K562 (cell line): ENCODE measurements around the gene ZDHHC8. TPM values are rescaled to one million over a fixed set of nuclear protein-coding genes. Genes with fewer than 3 reads are reported as not detected.
A peak's percentile ranks its signal among the peaks of the same experiment; 100 is the strongest.

Source experiments
- ATAC-seq: fragments of 200-7000 bp; cut with Tn5 transposase; 3 replicates; pipeline ENCODE4 v1.9.1; 2020; ENCODE audit warnings: moderate library complexity
- BruUV-seq: library from RNA; stranded (reverse); fragments of 400-500 nt; replicated peaks from 2 replicates; lab custom pipeline; 2021; lab: Mats Ljungman, UMichigan
- CTCF ChIA-PET: fragments of 300-600 bp; formaldehyde crosslinking; extraction: SDS; loops from one replicate; lab custom pipeline; 2021; ENCODE audit warnings: low intra/inter-chr PET ratio; lab: Yijun Ruan, JAX
- POLR2A ChIA-PET: fragments of 300-600, 350-650 bp; sonication (Branson Sonifier 250); formaldehyde crosslinking; extraction: SDS; loops from one replicate; lab custom pipeline; 2021; ENCODE audit warnings: antibody characterized with exemption, inconsistent platforms; lab: Yijun Ruan, JAX
- DNase-seq, 4 experiments: peaks; one replicate each; pipeline versions ENCODE4 v3.0.0 to v3.0.0-alpha.2; 2011 to 2018; ENCODE audit warnings: low spot score in 3 of 4, mixed read lengths in 3 of 4; ENCODE audit errors: extremely low read depth in 1 of 4
- FAIRE-seq: peaks from 2 replicates; lab custom pipeline; 2011; peaks lifted over from hg19 to GRCh38; lab: Jason Lieb, UNC
- H2AFZ ChIP-seq: 2 replicates; pipeline ENCODE4 v1.6.0; 2011; ENCODE audit warnings: low read depth, low read length, control low read depth, inconsistent platforms
- H3K27ac ChIP-seq: fragments of 200-600 bp; 3 replicates; pipeline ENCODE4 v1.8.0; 2011; ENCODE audit warnings: low read depth, mild to moderate bottlenecking, control low read depth, inconsistent platforms, low read length, moderate library complexity, mixed read lengths; ENCODE audit errors: extremely low read depth
- H3K27me3 ChIP-seq, 2 experiments: fragments of 300-600 bp in 1 of 2; 2 replicates in 1 of 2; 3 replicates in 1 of 2; pipeline versions ENCODE4 v1.6.0 to v1.8.0; 2011; ENCODE audit warnings: inconsistent platforms in 2 of 2, low read length in 2 of 2, mild to moderate bottlenecking in 1 of 2, mixed read lengths in 1 of 2, moderate library complexity in 1 of 2; ENCODE audit not compliant: control insufficient read depth in 2 of 2, insufficient read depth in 2 of 2
- H3K36me3 ChIP-seq: fragments of 300-600 bp; 3 replicates; pipeline ENCODE4 v1.8.0; 2011; ENCODE audit warnings: mild to moderate bottlenecking, low read length, inconsistent platforms; ENCODE audit not compliant: control insufficient read depth, insufficient read depth
- H3K4me1 ChIP-seq, 2 experiments: fragments of 200-600 bp in 1 of 2; replicated peaks in 1 of 2; 2 replicates in 1 of 2; 3 replicates in 1 of 2; pipeline versions ENCODE4 v1.5.1 to v1.8.0; 2011; ENCODE audit warnings: inconsistent platforms in 2 of 2, low read length in 2 of 2, mild to moderate bottlenecking in 1 of 2, mixed read lengths in 1 of 2, moderate library complexity in 1 of 2; ENCODE audit not compliant: control insufficient read depth in 2 of 2, insufficient read depth in 2 of 2
- H3K4me2 ChIP-seq: 2 replicates; pipeline ENCODE4 v1.6.1; 2011; ENCODE audit warnings: low read length, control low read depth, inconsistent platforms, mixed read lengths; ENCODE audit not compliant: insufficient read depth
- H3K4me3 ChIP-seq: fragments of 200-600 bp; sonication (generic), shearing (Covaris generic); 2 replicates; pipeline ENCODE4 v1.5.1; 2016; ENCODE audit warnings: control low read depth, inconsistent platforms
- H3K79me2 ChIP-seq: fragments of 200-600 bp; 3 replicates; pipeline ENCODE4 v1.8.0; 2011; ENCODE audit warnings: low read length, inconsistent platforms; ENCODE audit not compliant: control insufficient read depth, insufficient read depth
- H3K9ac ChIP-seq, 2 experiments: 2 replicates each; pipeline versions ENCODE4 v1.6.0 to v1.6.1; 2011; ENCODE audit warnings: low read depth in 2 of 2, low read length in 2 of 2, control low read depth in 1 of 2, inconsistent platforms in 1 of 2, mild to moderate bottlenecking in 1 of 2, mixed read lengths in 1 of 2; ENCODE audit not compliant: insufficient read depth in 1 of 2
- H3K9me1 ChIP-seq: one replicate; pipeline ENCODE4 v1.6.0; 2011; ENCODE audit warnings: inconsistent platforms, mild to moderate bottlenecking, low read length, moderate library complexity; ENCODE audit not compliant: control insufficient read depth, insufficient read depth
- H3K9me3 ChIP-seq: replicated peaks from 2 replicates; pipeline ENCODE4 v1.5.1; 2011; ENCODE audit warnings: low read depth, low read length, inconsistent platforms; ENCODE audit not compliant: control insufficient read depth, insufficient read depth
- H4K20me1 ChIP-seq: replicated peaks from 2 replicates; pipeline ENCODE4 v1.6.1; 2011; ENCODE audit warnings: low read length, inconsistent platforms, mixed read lengths; ENCODE audit not compliant: control insufficient read depth, insufficient read depth
- CBX5 ChIP-seq: IDR thresholded peaks from 2 replicates; pipeline ENCODE4 v1.6.1; 2014; ENCODE audit warnings: low read depth, borderline replicate concordance
- FOSL1 ChIP-seq: fragments of 200-800 bp; sonication (Bioruptor generic); conservative IDR thresholded peaks from 2 replicates; pipeline ENCODE4 v1.6.1; 2016; ENCODE audit warnings: missing genetic modification characterization, missing compliant biosample characterization
- TARDBP ChIP-seq: fragments of 450-650 bp; IDR thresholded peaks from 2 replicates; pipeline ENCODE4 v1.6.1; 2016
- TEAD4 ChIP-seq, 2 experiments: sonication (generic) in 1 of 2; formaldehyde crosslinking in 1 of 2; IDR thresholded peaks; 2 replicates each; pipeline versions ENCODE4 v1.6.1 to v1.8.0; 2012 to 2022; ENCODE audit warnings: borderline replicate concordance in 1 of 2, inconsistent platforms in 1 of 2, low read length in 1 of 2, mild to moderate bottlenecking in 1 of 2, missing genetic modification reagents in 1 of 2
- ZC3H11A ChIP-seq: IDR thresholded peaks from 2 replicates; pipeline ENCODE4 v1.6.1; 2012; ENCODE audit warnings: low read depth, low read length, improper control_type of control experiment
- ZNF217 ChIP-seq: sonication (generic); formaldehyde crosslinking; IDR thresholded peaks from 2 replicates; pipeline ENCODE4 v1.8.0; 2022; ENCODE audit warnings: mild to moderate bottlenecking, missing genetic modification reagents
- ZNF695 ChIP-seq: fragments of 450-650 bp; formaldehyde crosslinking; IDR thresholded peaks from 2 replicates; pipeline ENCODE4 v1.4.0; 2020; ENCODE audit warnings: mild to moderate bottlenecking, moderate library complexity
- WGBS: fragments of 100-300 bp; shearing (Covaris generic); methylation state at CpG from one replicate; pipeline ENCODE4 v1.1.6; 2016; ENCODE audit warnings: low coverage, mixed read lengths; ENCODE audit not compliant: insufficient coverage; ENCODE audit errors: missing lambda C conversion rate; 5-methylcytosine and 5-hydroxymethylcytosine counted together
- in situ Hi-C: fragments of 300-500 bp; cut with MboI; formaldehyde crosslinking; loops from 4 replicates; pipeline ENCODE4 v1.15.0; 2018; ENCODE audit warnings: inconsistent platforms, mixed read lengths
- intact Hi-C: fragments of 100-400 bp; cut with micrococcal nuclease; formaldehyde crosslinking; loops from 2 replicates; pipeline ENCODE4 v1.14.2; 2022
- polyA plus RNA-seq, 8 experiments: library from polyadenylated mRNA; depleted of rRNA in 4 of 8; stranded (reverse) in 5 of 8; unstranded in 3 of 8; fragments of >200 nt; fragmentation: Nextera tagmentation in 2 of 8; fragmentation: Illumina TruSeq in 1 of 8; extraction: Ambion mirVana in 2 of 8; extraction: Trizol in 1 of 8; gene quantifications; 2 replicates each; pipeline versions ENCODE4 v1.2.1 to v1.2.3, GENCODE V29; 2011 to 2014; ENCODE audit warnings: inconsistent platforms in 1 of 8, missing spikeins in 1 of 8
- total RNA-seq, 7 experiments: library from RNA; depleted of rRNA in 6 of 7; stranded (reverse); fragments of >200 nt in 6 of 7; fragmentation: Illumina TruSeq in 2 of 7; extraction: Trizol in 2 of 7; gene quantifications; 2 replicates each; pipeline versions ENCODE4 v1.2.1 to v1.2.3, GENCODE V29; 2011 to 2021; ENCODE audit warnings: low replicate concordance in 1 of 7
- TF ChIP-seq, protein P1 (sequence below): fragments of 450-650 bp; formaldehyde crosslinking; IDR thresholded peaks from 2 replicates; pipeline ENCODE4 v1.4.0; 2020; ENCODE audit warnings: mild to moderate bottlenecking, moderate library complexity
- TF ChIP-seq, protein P2 (sequence below): IDR thresholded peaks from 2 replicates; pipeline ENCODE4 v1.6.1; 2011; ENCODE audit not compliant: insufficient read length; ENCODE audit errors: extremely low read depth
- TF ChIP-seq, protein P3 (sequence below): fragments of 250-450 bp; sonication (Bioruptor Pico); IDR thresholded peaks from 2 replicates; pipeline ENCODE4 v1.5.0; 2022; ENCODE audit warnings: mild to moderate bottlenecking

The ZDHHC8 gene
- total and polyA plus RNA-seq, 9 of the 15 experiments (the other 6 are each of a cell fraction or from before 2014, with no cell fraction given): 0.04 to 109 (median 16.4) TPM

DNA sequence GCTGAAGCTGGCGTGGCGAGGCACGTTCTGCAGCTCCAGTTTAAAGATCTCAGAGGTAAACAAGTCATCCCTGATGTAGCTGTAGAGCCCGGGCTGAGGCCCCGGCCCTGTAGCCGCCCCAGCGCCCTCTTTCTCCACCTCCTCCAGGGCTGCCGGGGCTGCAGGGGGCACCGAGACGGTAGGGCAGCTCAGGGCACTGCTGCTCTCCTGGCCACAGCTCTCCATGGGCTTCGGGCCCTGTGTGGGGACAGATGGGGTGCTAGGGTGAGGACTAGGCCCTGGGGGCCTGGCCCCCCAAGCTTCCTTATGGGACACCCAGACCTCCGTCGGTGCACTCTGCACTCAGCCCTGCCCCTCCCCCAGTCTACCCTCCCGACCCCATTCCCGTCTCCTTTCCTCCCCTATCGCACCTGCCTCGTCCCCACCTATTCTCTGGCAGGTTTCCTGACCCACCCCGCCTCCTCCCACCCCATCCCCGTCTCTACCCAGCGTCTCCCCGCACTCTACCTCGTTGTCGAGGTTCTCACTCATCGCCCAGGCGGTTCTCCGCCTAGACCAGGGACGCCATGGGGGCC is 15.1 kb upstream of the ZDHHC8 start:
- Histone ChIP-seq H3K9me1 (no peaks in the 10 kb centered on the region), H3K4me1 (peaks cover 25 to 90% of the 10 kb centered on the region in 2 experiments), H3K4me2 (peak overlapping the region; percentile 97), H3K36me3 (peaks cover 84% of the 10 kb centered on the region), H3K79me2 (peaks cover 69% of the 10 kb centered on the region), H3K27me3 (no peaks in the 10 kb centered on the region), H2AFZ (peak overlapping the region; percentile 94), H4K20me1 (peaks cover 28% of the 10 kb centered on the region; the same call in 1 of the 2 replicates), H3K27ac (peak overlapping the region; percentile 94), H3K4me3 (peak overlapping the region; percentile 63), H3K9me3 (no peaks in the 10 kb centered on the region), H3K9ac (peak overlapping the region; percentile 95 to 99)
- DNase-seq: peak in 3 of 4 experiments; percentile 88 to 99 (median 99)
- ATAC-seq: peak; percentile 48
- no peak for FAIRE-seq
- CTCF ChIA-PET: interaction anchor here (0.6 kb wide), 1 partner anchor 394 kb away, joined by 3 read pairs; no protein-coding TSS in a partner anchor
- POLR2A ChIA-PET: interaction anchor here (0.6 to 20.7 kb wide), 24 partner anchors 9 to 370 kb away, joined by 3 to 513 read pairs (median 5); partner anchors contain the start of genes TANGO2 and ZDHHC8
- 5% methylated on average over 23 of the region's 27 CpGs for WGBS
- intact Hi-C loops: loop anchor here (2.0 to 5.0 kb wide), 2 partner anchors 262 to 384 kb away; partner anchors contain the start of genes GNB1L and RTL10
- TSS peak; percentile 66 for BruUV-seq
- in situ Hi-C loops: loop anchor here (10.0 kb wide), 1 partner anchor 392 kb away; the partner anchor contains the start of gene GP1BB
- TF ChIP-seq ZC3H11A: no peak; the same call in 1 of the 2 replicates
- TF ChIP-seq, protein P1, sequence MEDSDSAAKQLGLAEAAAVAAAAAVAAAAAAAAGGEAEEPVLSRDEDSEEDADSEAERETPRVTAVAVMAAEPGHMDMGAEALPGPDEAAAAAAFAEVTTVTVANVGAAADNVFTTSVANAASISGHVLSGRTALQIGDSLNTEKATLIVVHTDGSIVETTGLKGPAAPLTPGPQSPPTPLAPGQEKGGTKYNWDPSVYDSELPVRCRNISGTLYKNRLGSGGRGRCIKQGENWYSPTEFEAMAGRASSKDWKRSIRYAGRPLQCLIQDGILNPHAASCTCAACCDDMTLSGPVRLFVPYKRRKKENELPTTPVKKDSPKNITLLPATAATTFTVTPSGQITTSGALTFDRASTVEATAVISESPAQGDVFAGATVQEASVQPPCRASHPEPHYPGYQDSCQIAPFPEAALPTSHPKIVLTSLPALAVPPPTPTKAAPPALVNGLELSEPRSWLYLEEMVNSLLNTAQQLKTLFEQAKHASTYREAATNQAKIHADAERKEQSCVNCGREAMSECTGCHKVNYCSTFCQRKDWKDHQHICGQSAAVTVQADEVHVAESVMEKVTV (CRISPR knock-in tag): 0 out of 2 replicates have a peak, but pooled peaks have one; percentile 29
- no peak for TF ChIP-seq FOSL1
- TF ChIP-seq ZNF695 (CRISPR knock-in tag): 0 out of 2 replicates have a peak, but pooled peaks have one; percentile 81
- TF ChIP-seq ZNF217 (CRISPR knock-in tag): no peak
- TF ChIP-seq, protein P2, sequence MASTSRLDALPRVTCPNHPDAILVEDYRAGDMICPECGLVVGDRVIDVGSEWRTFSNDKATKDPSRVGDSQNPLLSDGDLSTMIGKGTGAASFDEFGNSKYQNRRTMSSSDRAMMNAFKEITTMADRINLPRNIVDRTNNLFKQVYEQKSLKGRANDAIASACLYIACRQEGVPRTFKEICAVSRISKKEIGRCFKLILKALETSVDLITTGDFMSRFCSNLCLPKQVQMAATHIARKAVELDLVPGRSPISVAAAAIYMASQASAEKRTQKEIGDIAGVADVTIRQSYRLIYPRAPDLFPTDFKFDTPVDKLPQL: no peak
- TF ChIP-seq TEAD4 (IDR thresholded peaks at IDR 0.05; ENCODE audit: low read length): no peak
- TF ChIP-seq TEAD4 (CRISPR knock-in tag; IDR thresholded peaks at IDR 0.05; ENCODE audit: borderline replicate concordance): no peak
- TF ChIP-seq, protein P3, sequence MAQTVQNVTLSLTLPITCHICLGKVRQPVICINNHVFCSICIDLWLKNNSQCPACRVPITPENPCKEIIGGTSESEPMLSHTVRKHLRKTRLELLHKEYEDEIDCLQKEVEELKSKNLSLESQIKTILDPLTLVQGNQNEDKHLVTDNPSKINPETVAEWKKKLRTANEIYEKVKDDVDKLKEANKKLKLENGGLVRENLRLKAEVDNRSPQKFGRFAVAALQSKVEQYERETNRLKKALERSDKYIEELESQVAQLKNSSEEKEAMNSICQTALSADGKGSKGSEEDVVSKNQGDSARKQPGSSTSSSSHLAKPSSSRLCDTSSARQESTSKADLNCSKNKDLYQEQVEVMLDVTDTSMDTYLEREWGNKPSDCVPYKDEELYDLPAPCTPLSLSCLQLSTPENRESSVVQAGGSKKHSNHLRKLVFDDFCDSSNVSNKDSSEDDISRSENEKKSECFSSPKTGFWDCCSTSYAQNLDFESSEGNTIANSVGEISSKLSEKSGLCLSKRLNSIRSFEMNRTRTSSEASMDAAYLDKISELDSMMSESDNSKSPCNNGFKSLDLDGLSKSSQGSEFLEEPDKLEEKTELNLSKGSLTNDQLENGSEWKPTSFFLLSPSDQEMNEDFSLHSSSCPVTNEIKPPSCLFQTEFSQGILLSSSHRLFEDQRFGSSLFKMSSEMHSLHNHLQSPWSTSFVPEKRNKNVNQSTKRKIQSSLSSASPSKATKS (CRISPR knock-in tag): 0 out of 2 replicates have a peak, but pooled peaks have one; percentile 22
- TF ChIP-seq TARDBP: no peak
- no peak for TF ChIP-seq CBX5
